H9 (cell line): ENCODE results near the gene MEPE. TPM values are rescaled to one million over a fixed set of nuclear protein-coding genes. Genes with fewer than 3 reads are reported as not detected.

Experiments used
- DNase-seq: peaks from one replicate; pipeline ENCODE4 v3.0.0-alpha.2; 2017
- H2AFZ ChIP-seq: one replicate; pipeline ENCODE4 v1.6.1; 2013; ENCODE audit warnings: mild to moderate bottlenecking, low read length, control low read depth, moderate library complexity
- H2AK5ac ChIP-seq: 2 replicates; pipeline ENCODE4 v1.6.1; 2013; ENCODE audit warnings: low read length, control low read depth, mixed read lengths; ENCODE audit not compliant: insufficient read length
- H2BK120ac ChIP-seq: one replicate; pipeline ENCODE4 v1.6.1; 2013; ENCODE audit warnings: low read depth, mild to moderate bottlenecking, low read length, control low read depth, inconsistent platforms; ENCODE audit not compliant: poor library complexity, severe bottlenecking
- H2BK12ac ChIP-seq: 2 replicates; pipeline ENCODE4 v1.6.1; 2013; ENCODE audit warnings: low read length, control low read depth, mixed read lengths, low read depth; ENCODE audit not compliant: insufficient read length
- H2BK15ac ChIP-seq: 2 replicates; pipeline ENCODE4 v1.6.1; 2013; ENCODE audit warnings: low read depth, low read length, control low read depth
- H2BK20ac ChIP-seq: one replicate; pipeline ENCODE4 v1.6.1; 2013; ENCODE audit warnings: low read depth, mild to moderate bottlenecking, low read length, control low read depth, inconsistent platforms; ENCODE audit not compliant: poor library complexity, severe bottlenecking
- H2BK5ac ChIP-seq: 2 replicates; pipeline ENCODE4 v1.6.1; 2013; ENCODE audit warnings: low read length, control low read depth, mixed read lengths; ENCODE audit not compliant: insufficient read length
- H3K14ac ChIP-seq: 2 replicates; pipeline ENCODE4 v1.6.1; 2013; ENCODE audit warnings: low read length, control low read depth; ENCODE audit not compliant: insufficient read depth
- H3K18ac ChIP-seq: 2 replicates; pipeline ENCODE4 v1.6.1; 2013; ENCODE audit warnings: low read depth, mild to moderate bottlenecking, mixed read lengths, low read length, control low read depth; ENCODE audit not compliant: insufficient read length
- H3K23ac ChIP-seq: 2 replicates; pipeline ENCODE4 v1.6.1; 2013; ENCODE audit warnings: low read length, control low read depth, mixed read lengths, low read depth; ENCODE audit not compliant: insufficient read length
- H3K23me2 ChIP-seq: 2 replicates; pipeline ENCODE4 v1.6.1; 2013; ENCODE audit warnings: low read depth, mild to moderate bottlenecking, mixed read lengths, low read length, control low read depth; ENCODE audit not compliant: insufficient read length, poor library complexity, severe bottlenecking
- H3K27ac ChIP-seq: 2 replicates; pipeline ENCODE4 v1.5.1; 2013; ENCODE audit warnings: low read length, control low read depth, mixed read lengths, low read depth; ENCODE audit not compliant: insufficient read length
- H3K27me3 ChIP-seq: 2 replicates; pipeline ENCODE4 v1.6.1; 2013; ENCODE audit warnings: low read length, control low read depth, inconsistent platforms; ENCODE audit not compliant: insufficient read depth
- H3K4ac ChIP-seq: 2 replicates; pipeline ENCODE4 v1.6.1; 2013; ENCODE audit warnings: low read depth, mild to moderate bottlenecking, control low read depth, inconsistent platforms, low read length, moderate library complexity
- H3K4me1 ChIP-seq: 2 replicates; pipeline ENCODE4 v1.6.1; 2013; ENCODE audit warnings: low read length, control low read depth, inconsistent platforms; ENCODE audit not compliant: insufficient read depth
- H3K4me2 ChIP-seq: 2 replicates; pipeline ENCODE4 v1.6.1; 2013; ENCODE audit warnings: low read length, control low read depth, mixed read lengths; ENCODE audit not compliant: insufficient read length, insufficient read depth
- H3K56ac ChIP-seq: 2 replicates; pipeline ENCODE4 v1.6.1; 2013; ENCODE audit warnings: low read depth, mild to moderate bottlenecking, mixed read lengths, low read length, control low read depth; ENCODE audit not compliant: insufficient read length
- H3K79me1 ChIP-seq: 2 replicates; pipeline ENCODE4 v1.6.1; 2013; ENCODE audit warnings: low read depth, mild to moderate bottlenecking, moderate library complexity, low read length, control low read depth, inconsistent platforms; ENCODE audit not compliant: insufficient read depth, poor library complexity, severe bottlenecking
- H3K79me2 ChIP-seq: 2 replicates; pipeline ENCODE4 v1.6.1; 2013; ENCODE audit warnings: low read length, control low read depth, inconsistent platforms; ENCODE audit not compliant: insufficient read depth
- H3K9ac ChIP-seq: 2 replicates; pipeline ENCODE4 v1.6.1; 2013; ENCODE audit warnings: low read length, control low read depth, mixed read lengths; ENCODE audit not compliant: insufficient read length; ENCODE audit errors: extremely low read depth
- H3K9me3 ChIP-seq: one replicate; pipeline ENCODE4 v1.6.1; 2013; ENCODE audit warnings: low read depth, low read length, inconsistent platforms; ENCODE audit not compliant: control insufficient read depth
- H3T11ph ChIP-seq: one replicate; pipeline ENCODE4 v1.6.1; 2013; ENCODE audit warnings: mild to moderate bottlenecking, low read length, control low read depth, inconsistent platforms
- H4K20me1 ChIP-seq: one replicate; pipeline ENCODE4 v1.6.1; 2013; ENCODE audit not compliant: control insufficient read depth, insufficient read length, insufficient read depth
- H4K5ac ChIP-seq: 2 replicates; pipeline ENCODE4 v1.6.1; 2013; ENCODE audit warnings: low read depth, mild to moderate bottlenecking, mixed read lengths, low read length, control low read depth; ENCODE audit not compliant: insufficient read length
- H4K8ac ChIP-seq: replicated peaks from 2 replicates; pipeline ENCODE4 v1.6.1; 2013; ENCODE audit warnings: low read length, control low read depth, mixed read lengths, low read depth; ENCODE audit not compliant: insufficient read length
- H4K91ac ChIP-seq: 2 replicates; pipeline ENCODE4 v1.6.1; 2013; ENCODE audit warnings: low read depth, mild to moderate bottlenecking, moderate library complexity, mixed read lengths, low read length, control low read depth; ENCODE audit not compliant: insufficient read length
- H3K27ac Mint-ChIP-seq, 3 experiments: 2 replicates in 2 of 3; 3 replicates in 1 of 3; pipeline ENCODE4 v1.8.0; 2020 to 2021; ENCODE audit warnings: mixed read lengths in 3 of 3, mild to moderate bottlenecking in 1 of 3, moderate library complexity in 1 of 3
- H3K27me3 Mint-ChIP-seq: 2 replicates; pipeline ENCODE4 v1.8.0; 2021; ENCODE audit warnings: low read depth, mild to moderate bottlenecking, moderate library complexity, mixed read lengths
- H3K36me3 Mint-ChIP-seq, 3 experiments: 2 replicates in 2 of 3; 3 replicates in 1 of 3; pipeline ENCODE4 v1.8.0; 2020 to 2021; ENCODE audit warnings: low read depth in 3 of 3, mixed read lengths in 3 of 3; ENCODE audit not compliant: insufficient read depth in 1 of 3
- H3K4me1 Mint-ChIP-seq, 2 experiments: 2 replicates each; pipeline ENCODE4 v1.8.0; 2020; ENCODE audit warnings: mixed read lengths in 2 of 2
- H3K4me3 Mint-ChIP-seq, 2 experiments: 2 replicates in 1 of 2; 3 replicates in 1 of 2; pipeline ENCODE4 v1.8.0; 2020 to 2021; ENCODE audit warnings: mild to moderate bottlenecking in 2 of 2, mixed read lengths in 2 of 2, moderate library complexity in 1 of 2
- H3K9me3 Mint-ChIP-seq, 2 experiments: 2 replicates in 1 of 2; 3 replicates in 1 of 2; pipeline ENCODE4 v1.8.0; 2020; ENCODE audit warnings: mild to moderate bottlenecking in 2 of 2, mixed read lengths in 2 of 2, moderate library complexity in 1 of 2
- WGBS: extraction: QIAGEN DNeasy Blood & Tissue Kit; methylation state at CpG from one replicate; pipeline ENCODE4 v1.1.7; 2013; ENCODE audit warnings: missing lambda C conversion rate, low lambda C conversion rate, mixed read lengths; ENCODE audit not compliant: insufficient read length; ENCODE audit errors: extremely low coverage; 5-methylcytosine and 5-hydroxymethylcytosine counted together
- total RNA-seq: library from RNA; stranded (reverse); gene quantifications from 2 replicates; pipeline ENCODE4 v1.2.1, GENCODE V29; 2021
- TF ChIP-seq, protein P1 (sequence below): fragments of 200-600 bp; sonication (generic); conservative IDR thresholded peaks from 3 replicates; pipeline ENCODE4 v1.8.0; 2021; ENCODE audit warnings: antibody characterized with exemption, mild to moderate bottlenecking

MEPE gene
- total RNA-seq, 1 experiment from 2014 or later, result not detected

DNA sequence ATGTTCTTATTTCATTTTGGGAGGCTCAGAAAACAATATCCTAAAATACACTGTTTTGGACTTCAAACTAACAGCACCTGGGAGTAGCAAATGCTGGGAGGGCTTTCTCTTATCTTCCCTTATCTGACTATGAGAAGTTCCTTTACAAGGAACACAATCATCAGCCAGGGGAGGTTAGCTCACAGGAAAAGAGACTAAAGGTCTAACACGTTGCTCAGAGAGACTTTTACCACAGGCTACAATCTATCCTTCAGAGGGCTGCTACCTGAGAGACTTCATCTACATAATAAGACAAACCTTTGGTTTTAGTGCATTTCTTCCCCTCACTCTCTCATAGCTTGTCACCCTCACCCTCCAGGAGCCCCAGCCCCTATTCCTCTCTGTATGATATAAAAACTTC, 35.8 kb downstream of the MEPE start:
- Histone ChIP-seq H3K27ac (no peak overlapping the region), H4K5ac (no peak overlapping the region), H2BK5ac (no peak overlapping the region), H3K23me2 (no peaks in the 10 kb centered on the region), H3K79me2 (no peaks in the 10 kb centered on the region), H3K9ac (no peak overlapping the region), H3K4ac (no peak overlapping the region), H2BK12ac (peak overlapping the region; percentile 76), H2BK120ac (no peak overlapping the region), H3T11ph (no peak overlapping the region), H4K20me1 (no peaks in the 10 kb centered on the region), H3K56ac (no peak overlapping the region), H3K9me3 (no peaks in the 10 kb centered on the region), H3K27me3 (no peaks in the 10 kb centered on the region), H2AFZ (no peak overlapping the region), H3K18ac (no peak overlapping the region), H3K4me1 (no peaks in the 10 kb centered on the region; the same call in 1 of the 2 replicates), H3K4me2 (no peak overlapping the region), H4K8ac (no peak overlapping the region), H2BK15ac (no peak overlapping the region), H3K14ac (no peak overlapping the region), H4K91ac (no peak overlapping the region), H2BK20ac (no peak overlapping the region), H3K23ac (no peak overlapping the region), H3K79me1 (no peaks in the 10 kb centered on the region), H2AK5ac (peak overlapping the region; percentile 45)
- no peaks in the 10 kb centered on the region for H3K27me3 Mint-ChIP-seq
- H3K4me1 Mint-ChIP-seq, result peaks cover 38 to 51% of the 10 kb centered on the region in 2 experiments
- WGBS, result no CpG with 5 or more reads among the region's 1 CpG
- H3K27ac Mint-ChIP-seq, result peak overlapping the region in 1 of 3 experiments; percentile 69; a peak in 1 of 7 replicates
- peaks cover 2 to 17% (median 6%) of the 10 kb centered on the region in 3 experiments; a peak in 6 of 7 replicates for H3K36me3 Mint-ChIP-seq
- no peak overlapping the region for H3K4me3 Mint-ChIP-seq
- peaks cover 8 to 12% of the 10 kb centered on the region in 2 experiments for H3K9me3 Mint-ChIP-seq
- DNase-seq, result no peak
- TF ChIP-seq, protein P1, sequence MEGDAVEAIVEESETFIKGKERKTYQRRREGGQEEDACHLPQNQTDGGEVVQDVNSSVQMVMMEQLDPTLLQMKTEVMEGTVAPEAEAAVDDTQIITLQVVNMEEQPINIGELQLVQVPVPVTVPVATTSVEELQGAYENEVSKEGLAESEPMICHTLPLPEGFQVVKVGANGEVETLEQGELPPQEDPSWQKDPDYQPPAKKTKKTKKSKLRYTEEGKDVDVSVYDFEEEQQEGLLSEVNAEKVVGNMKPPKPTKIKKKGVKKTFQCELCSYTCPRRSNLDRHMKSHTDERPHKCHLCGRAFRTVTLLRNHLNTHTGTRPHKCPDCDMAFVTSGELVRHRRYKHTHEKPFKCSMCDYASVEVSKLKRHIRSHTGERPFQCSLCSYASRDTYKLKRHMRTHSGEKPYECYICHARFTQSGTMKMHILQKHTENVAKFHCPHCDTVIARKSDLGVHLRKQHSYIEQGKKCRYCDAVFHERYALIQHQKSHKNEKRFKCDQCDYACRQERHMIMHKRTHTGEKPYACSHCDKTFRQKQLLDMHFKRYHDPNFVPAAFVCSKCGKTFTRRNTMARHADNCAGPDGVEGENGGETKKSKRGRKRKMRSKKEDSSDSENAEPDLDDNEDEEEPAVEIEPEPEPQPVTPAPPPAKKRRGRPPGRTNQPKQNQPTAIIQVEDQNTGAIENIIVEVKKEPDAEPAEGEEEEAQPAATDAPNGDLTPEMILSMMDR, result no peak
